GM21390 (cell line): ENCODE measurements around the gene HAAO.

ENCODE experiments used
- ATAC-seq: cut with Tn5 transposase; IDR thresholded peaks from one replicate; pipeline ENCODE4 v1.9.1; 2021; ENCODE audit not compliant: unreplicated experiment

HAAO gene

DNA sequence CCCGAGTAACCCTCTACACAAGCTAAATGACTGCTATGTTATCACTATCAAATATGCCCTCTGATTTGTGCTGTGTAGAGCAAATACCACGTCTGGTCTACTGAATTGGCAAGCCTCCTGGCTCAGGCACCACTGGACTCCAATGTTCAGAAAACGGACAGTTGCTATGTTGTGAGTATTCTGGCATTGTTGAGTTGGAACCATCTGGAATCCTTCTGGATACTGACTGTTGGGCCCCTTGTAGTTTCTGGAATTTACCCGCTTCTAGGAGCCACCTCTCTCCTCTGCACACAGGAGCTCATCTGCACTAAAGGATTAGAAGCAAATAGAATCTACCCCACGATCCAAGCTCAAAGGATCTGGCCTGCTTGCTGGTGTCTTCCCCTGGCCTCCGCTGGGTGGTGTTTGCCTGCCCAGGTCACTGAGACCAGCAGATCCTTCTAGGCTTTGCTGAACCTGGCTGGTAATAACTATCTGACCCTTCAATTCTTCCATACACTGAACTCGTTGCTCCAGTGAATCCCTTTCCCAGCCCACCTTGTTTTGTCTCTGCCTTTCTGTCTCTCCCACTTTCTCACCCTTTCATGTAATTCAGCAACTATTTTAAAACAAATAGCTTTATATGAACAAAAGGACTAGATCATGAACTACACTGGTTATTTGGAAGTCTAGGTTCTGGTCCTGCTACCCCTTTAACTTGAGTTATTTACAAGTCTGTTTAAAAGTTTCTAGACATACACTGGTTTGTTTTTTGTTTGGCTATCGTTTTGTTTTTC is 2.1 kb upstream of the HAAO start:
- peak; percentile 24 for ATAC-seq

DNA sequence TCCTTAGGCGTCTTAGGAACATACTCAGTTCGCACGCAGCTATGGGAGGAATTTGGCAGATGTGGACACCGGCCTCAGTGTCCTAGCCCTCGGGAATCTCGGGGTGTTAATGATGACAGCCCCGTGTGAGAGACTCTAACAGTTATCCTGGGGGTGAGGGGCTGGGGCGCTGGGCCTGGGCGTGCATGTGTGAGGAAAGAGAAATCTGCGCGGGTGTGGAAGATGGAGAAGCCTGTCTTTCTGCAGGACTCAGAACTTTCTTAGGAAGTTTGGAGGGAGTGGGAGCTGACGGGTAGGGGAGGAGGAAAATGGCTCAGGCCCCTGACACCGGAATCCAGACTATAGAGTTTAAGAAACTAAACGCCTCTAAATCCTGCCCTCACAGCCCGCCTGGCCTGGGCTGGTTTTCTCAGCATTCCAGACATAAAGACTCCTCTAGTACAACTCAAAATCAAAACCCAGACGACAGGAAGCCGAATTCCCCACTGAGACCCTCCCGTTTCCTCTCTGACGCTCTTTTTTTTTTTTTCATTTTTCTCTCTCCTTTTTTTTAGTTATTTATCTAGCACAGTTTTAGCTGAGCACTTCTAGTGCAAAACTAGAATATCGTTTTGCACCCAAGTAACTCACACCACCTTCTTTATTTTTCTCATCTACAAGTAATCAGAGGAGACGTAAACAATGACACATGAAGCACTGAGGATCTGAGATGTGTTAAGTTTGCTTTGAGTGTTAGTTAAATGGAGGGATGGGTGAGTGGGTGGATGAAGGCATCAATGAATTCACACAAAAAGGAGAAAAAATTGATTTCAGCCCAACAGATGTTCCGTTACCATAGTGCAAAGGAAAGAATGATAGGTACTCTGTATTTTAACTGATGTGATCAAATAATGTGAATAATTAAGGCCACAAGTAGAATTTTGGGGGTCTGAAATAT is 1.2 kb upstream of the HAAO start:
- peak; percentile 1 for ATAC-seq

GRCh38 chr2:42792087-42792582 is 248 bp downstream of the HAAO start:
- ATAC-seq = peak; percentile 24

GRCh38 chr2:42791606-42792005 is 777 bp downstream of the HAAO start:
- no peak for ATAC-seq

DNA sequence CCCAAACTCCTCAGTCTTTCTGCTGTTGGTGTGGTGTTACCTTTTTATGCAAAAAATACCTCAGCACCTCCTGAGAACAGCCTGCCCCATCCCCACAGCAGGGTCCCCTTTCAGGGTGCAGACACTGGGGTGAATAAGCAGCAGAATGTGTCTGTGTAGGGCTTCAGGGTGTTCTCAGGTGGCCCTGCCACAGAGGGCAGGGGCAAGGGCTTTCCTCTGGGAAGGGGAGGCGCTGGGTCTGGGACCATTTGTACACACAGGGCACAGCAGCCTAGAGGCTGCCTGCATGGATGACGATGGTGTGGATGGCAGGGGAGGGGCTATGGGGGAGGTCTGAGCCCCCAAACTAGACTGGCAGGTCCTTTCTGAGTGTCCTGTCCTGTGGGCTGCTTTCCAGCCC is 2.6 kb downstream of the HAAO start:
- no peak for ATAC-seq

DNA sequence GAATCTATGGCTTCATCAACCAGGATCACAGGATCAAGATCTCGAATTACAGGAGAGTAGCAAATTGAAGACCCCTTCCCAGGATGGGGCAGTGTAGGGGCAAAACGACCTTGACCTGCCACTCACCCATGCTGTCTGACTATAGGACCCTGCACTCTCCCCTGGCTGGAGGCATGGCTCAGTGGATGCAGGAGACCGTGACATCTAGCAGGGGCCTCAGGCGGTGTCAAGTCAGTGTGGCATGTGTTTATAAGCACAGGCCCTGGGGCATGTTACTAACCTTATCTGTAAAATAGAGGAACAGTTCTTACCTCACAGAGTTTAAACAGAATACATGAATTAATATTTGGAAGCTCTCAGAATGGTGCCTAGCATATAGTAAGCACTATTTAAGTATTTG is 3.5 kb downstream of the HAAO start:
- ATAC-seq = no peak

DNA sequence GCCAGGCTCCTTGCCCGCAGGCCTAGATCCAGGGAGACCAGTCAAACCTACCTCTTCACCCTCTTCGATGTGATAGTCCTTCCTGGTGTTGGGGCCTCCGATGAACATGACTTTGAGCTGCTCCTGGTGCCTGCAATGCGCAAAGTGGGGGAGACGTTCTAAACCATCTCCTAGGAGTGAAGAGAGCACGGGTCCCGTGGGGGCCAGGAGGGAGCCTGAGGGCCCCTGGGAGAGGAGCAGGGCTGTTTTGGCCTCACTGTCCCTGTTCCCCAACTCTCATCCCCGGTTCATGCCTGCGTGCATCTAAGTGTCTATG is 3.9 kb downstream of the HAAO start:
- no peak for ATAC-seq

GRCh38 chr2:42787788-42788477 is 4.5 kb downstream of the HAAO start:
- ATAC-seq = no peak

DNA sequence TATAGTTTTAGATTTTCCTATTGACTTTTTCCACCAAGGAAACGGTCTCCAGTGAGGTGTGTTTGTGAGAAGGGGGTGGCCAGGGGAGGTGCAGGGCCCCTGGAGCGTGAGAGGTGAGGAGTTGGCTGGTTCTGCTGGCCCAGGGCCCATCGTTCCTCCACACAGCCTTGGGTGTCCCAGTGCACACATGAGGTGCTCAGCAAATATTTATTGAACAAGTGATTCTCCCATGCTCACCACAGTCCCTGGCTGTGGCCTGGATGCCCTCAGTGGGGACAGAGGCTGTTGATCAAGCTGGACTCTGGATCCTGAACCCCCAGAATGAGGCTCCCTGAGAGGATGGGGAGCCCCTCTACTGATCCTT is 5.0 kb downstream of the HAAO start:
- no peak for ATAC-seq

- no peak for ATAC-seq
Observed at GRCh38 chr2:42786561-42787345, 5.6 kb downstream of the HAAO start.

DNA sequence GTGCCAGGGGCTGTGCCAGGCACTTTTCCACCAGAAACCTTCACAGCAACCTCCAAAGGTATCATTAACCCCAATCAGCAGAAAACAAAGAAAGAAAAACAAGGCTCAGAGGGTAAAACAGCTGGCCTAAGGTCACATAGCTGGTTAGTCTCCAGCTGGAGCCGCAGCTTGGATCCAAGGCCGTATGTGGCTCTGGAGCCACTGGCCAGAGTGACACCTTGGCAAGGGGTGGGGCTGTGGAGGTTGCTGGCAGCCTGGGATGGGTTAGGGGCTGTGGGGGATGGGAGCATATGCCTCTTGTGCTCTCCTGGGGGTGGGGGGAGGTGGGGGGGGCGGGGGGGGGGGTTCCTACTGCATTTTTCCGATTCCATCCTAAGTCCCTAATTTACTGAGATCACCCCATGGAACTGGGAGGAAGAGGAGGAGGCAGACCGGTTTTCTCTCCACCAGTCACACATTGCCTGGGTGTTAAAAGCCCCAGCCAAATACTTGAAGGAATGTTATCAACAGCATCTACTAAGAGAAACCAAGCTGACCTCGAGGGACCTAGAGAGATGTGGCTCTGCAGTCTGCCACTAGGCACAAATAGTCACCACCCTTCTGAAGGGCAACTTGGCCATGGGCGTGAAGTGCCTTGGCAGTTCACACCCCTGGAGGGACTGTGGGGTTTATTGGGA is 8.0 kb downstream of the HAAO start:
- ATAC-seq = no peak

DNA sequence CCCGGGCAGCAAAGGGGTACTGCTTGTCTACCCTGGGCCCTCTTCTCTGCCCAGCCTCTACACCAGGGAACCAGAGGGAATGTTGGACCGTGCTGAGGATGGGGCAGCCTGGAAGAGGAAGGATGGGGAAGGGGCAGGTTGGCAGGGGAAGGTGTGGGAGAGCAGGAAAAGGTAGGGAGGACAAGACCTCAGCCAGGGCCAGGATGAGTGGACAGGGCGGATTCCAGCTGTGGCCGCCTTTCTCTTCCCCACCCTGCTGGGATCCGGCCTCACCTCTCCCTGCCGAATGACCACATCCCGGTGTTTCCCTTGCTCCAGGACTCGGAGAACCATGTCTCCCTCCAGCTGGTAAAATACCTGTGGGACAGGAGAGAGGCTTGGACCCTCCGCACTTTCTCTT is 8.9 kb downstream of the HAAO start:
- no peak for ATAC-seq

DNA sequence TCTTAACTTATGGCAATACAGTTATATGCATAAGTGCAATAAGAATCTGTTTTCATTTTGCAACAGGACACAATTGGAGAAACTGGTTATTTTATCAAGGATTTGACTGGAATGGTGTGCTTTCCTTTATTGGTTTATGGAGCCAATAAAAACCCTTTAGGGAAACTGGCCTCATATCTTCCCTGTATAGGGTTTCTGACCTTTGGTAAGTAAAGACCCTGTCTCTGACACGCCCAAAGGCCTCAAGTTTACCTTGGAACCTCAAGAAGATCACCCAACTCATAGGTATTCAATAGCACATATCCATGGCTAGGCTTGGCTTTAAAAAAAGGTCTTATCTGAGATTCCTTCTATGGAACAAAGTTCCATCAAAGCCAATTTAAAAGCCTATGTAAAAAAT is 11.2 kb downstream of the HAAO start:
- no peak for ATAC-seq

DNA sequence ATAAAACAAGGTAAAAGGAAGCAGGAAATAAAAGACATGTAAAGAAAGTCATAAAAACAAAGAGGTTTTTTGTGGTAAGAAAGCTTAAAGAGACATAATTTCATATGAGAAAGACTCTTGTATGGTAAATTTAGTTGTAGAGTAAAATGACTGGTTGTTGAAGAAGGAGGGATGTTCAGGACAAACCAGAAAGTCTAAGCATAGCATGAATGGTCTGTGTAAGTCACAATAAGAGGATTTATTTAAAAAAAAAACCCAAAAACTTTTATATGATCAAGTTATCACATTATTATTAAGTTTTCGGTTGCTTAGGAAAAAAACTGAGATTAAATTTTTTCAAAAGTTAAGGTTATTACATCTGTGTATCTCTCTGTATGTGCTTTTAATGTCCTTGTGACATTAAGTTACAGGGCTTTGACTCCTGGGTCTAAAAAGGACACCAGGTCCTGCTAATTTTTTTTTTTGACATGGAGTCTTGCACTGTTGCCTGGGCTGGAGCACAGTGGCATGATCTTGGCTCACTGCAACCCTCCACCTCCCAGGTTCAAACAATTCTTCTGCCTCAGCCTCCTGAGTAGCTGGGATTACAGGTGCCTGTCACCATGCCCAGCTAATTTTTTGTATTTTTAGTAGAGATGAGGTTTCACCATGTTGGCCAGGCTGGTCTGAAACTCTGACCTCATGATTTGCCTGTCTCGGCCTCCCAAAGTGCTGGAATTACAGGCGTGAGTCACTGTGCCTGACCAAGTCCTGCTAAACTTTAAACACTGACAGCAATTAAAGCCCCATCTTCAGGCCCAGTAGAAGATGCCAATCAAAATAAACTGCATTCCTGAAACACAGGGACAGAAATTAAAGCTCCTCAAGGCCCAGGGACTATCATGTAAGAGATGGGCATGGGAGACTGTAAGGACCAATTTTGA is 14.2 kb downstream of the HAAO start:
- no peak for ATAC-seq

DNA sequence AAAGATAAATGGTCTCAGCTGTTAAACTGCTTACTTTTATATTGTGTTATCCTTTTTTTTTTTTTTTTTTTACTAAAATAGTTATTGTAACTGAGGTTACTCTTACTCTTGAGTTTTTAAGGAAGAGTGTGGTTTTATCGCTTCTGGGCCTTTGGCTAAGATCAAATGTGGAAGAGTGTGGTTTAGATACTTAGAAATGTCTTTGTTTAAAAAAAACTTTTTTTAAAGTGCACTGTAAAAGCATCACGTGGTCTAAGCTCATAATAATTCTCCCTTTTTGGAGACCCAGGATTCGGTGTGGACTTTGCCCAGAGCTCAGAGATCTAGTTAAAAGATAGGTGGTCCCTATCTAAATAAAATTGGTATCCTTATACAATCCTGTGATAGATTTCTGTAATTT is 16.6 kb downstream of the HAAO start:
- ATAC-seq = no peak

DNA sequence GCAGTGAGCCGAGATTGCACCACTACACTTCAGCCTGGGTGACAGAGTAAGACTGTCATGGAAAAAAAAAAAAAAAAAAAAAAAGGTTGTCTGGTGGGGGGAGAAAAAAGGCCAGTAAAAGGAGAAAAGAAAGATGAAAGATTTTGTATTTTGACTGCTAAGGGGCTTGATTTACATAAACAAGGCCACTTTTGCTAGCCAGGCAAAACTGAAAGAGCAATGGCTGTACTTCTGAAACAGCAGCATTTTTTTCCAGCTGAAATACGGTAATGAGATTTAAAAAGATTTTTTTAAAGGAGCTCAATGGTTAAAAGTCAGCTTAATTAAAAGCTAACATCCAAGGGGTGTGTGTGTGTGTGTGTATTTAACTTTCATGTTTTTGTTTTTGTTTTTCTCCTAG is 17.2 kb downstream of the HAAO start:
- ATAC-seq = no peak

DNA sequence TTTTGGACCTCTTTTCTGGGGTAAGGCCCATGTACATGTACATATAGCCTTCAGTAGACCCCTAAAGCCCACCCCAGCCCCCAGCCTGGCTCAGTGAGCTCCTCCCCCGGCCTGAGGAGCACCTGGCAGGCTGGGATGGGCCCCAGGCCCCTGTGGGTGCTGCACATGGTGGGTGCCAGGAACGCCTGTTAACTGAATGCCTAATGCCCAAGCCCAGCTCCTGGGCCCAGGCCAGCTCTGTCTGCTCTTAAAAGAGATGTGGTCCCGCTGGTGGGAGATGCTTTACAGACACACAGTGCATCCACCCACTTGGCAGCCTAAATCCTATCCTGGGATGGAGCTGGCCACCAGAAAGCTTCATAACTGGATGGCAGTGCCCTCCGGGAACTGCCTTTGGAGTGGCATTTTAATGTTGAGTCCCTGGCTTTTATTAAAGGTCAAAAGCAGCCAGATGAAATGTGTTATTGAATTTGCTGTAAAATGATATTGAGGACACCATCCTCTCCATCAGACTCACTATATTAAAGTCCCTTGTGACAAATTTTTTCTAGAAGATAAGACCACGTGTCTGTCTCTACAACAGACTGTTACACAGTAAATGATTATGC is 20.7 kb downstream of the HAAO start:
- no peak for ATAC-seq

DNA sequence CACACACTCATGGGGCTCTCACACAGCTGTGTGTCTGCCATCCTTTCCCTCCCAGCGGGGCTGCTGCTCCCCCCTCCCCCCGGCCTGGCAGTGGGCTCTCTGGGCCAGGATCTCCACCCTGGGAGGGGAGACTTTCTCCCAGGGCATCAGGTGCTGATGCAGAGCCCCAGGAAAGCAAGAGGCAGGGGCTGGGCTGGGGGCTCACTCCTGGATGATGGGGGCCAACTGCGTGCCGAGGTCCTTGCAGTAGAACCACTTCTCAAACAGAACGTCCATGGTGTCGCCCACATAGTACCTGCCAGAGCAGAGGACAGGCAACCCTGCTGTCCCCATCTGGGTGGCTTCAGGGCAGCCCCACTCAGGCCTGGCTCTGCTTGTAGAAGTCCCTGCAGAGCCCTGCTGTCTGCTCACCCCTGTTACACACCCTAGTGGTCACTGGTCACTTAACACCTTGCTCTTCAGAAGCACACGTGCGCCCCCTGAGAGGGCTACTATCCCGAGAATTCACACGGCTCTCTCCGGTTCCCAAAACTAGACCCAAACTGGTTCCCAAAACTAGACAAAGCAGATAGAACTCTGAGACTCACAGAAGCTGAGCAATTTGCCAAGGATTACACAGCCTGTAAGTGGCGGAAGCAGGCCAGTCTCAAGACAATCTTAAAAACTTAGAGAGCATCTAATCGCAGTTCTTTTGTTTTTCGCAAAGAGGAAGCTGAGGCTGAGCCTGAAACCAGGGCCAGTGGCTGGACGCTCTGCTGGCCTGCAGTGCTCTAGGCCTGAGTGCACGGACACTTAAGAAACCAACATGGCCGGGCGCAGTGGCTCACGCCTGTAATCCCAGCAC is 21.9 kb downstream of the HAAO start:
- no peak for ATAC-seq
